Activated CD4-positive, alpha-beta T cell treated with anti-CD3 and anti-CD28 coated beads for 36 hours (primary cell): ENCODE measurements around the gene SIPA1L2. TPM values are rescaled to one million over a fixed set of nuclear protein-coding genes. Genes with fewer than 3 reads are reported as not detected.

ENCODE experiments used
- ATAC-seq: fragments of 200-7000 bp; cut with Tn5 transposase; one replicate; pipeline ENCODE4 v1.10.0; 2021; ENCODE audit warnings: mild to moderate bottlenecking, moderate library complexity
- CTCF ChIA-PET: fragments of 350-600 bp; sonication (Branson Sonifier 250); formaldehyde crosslinking; loops from one replicate; lab custom pipeline; 2021; ENCODE audit warnings: antibody characterized with exemption; lab: Charles Lee
- POLR2A ChIA-PET: fragments of 350-600 bp; sonication (Branson Sonifier 250); formaldehyde crosslinking; loops from one replicate; lab custom pipeline; 2021; ENCODE audit warnings: antibody characterized with exemption, inconsistent platforms; lab: Charles Lee
- DNase-seq: peaks from one replicate; pipeline ENCODE4 v3.0.0-alpha.2; 2020
- H3K27ac Mint-ChIP-seq: one replicate; pipeline ENCODE4 v1.8.0; 2021; ENCODE audit warnings: mixed read lengths
- H3K27me3 Mint-ChIP-seq: one replicate; pipeline ENCODE4 v1.8.0; 2021; ENCODE audit warnings: mixed read lengths
- H3K36me3 Mint-ChIP-seq: one replicate; pipeline ENCODE4 v1.8.0; 2021; ENCODE audit warnings: low read depth, mixed read lengths
- H3K4me1 Mint-ChIP-seq: one replicate; pipeline ENCODE4 v1.8.0; 2021; ENCODE audit warnings: mixed read lengths
- H3K4me3 Mint-ChIP-seq: one replicate; pipeline ENCODE4 v1.8.0; 2021; ENCODE audit warnings: mild to moderate bottlenecking, moderate library complexity, mixed read lengths
- H3K9me3 Mint-ChIP-seq: one replicate; pipeline ENCODE4 v1.8.0; 2021; ENCODE audit warnings: low read depth, mixed read lengths
- intact Hi-C, 2 experiments: fragments of 100-400 bp; cut with DNase I in 1 of 2; cut with micrococcal nuclease in 1 of 2; formaldehyde crosslinking; loops; one replicate each; pipeline versions ENCODE4 v1.14.2 to v1.15.1; 2022 to 2024; cut with DNase I, micrococcal nuclease
- total RNA-seq, 2 experiments: library from RNA; stranded (reverse); gene quantifications; one replicate each; pipeline ENCODE4 v1.2.3, GENCODE V29; 2021

Gene SIPA1L2
- total RNA-seq, 2 experiments from 2014 or later = 3.7 to 4.0 TPM

- intact Hi-C loops = no loop called here
- DNase-seq = no peak
- peaks cover 7% of the 10 kb centered on the region for H3K36me3 Mint-ChIP-seq
Measured at GRCh38 chr1:232585486-232585885, 44.4 kb downstream of the SIPA1L2 start.

GRCh38 chr1:232581932-232582331 is 48.0 kb downstream of the SIPA1L2 start:
- peaks cover 1% of the 10 kb centered on the region for H3K36me3 Mint-ChIP-seq
- ATAC-seq (no peak), DNase-seq (no peak)
- H3K9me3 Mint-ChIP-seq = no peaks in the 10 kb centered on the region
- POLR2A ChIA-PET = no interaction called here
- H3K27me3 Mint-ChIP-seq = no peaks in the 10 kb centered on the region
- no peak overlapping the region for H3K4me3 Mint-ChIP-seq
- intact Hi-C loops = no loop called here
- no peak overlapping the region for H3K27ac Mint-ChIP-seq
- H3K4me1 Mint-ChIP-seq = peaks cover 40% of the 10 kb centered on the region
- CTCF ChIA-PET = no interaction called here

More at GRCh38 chr1:232585486-232585885, 44.4 kb downstream of the SIPA1L2 start:
- Mint-ChIP-seq H3K4me3 (no peak overlapping the region), H3K27ac (no peak overlapping the region), H3K4me1 (peaks cover 37% of the 10 kb centered on the region), H3K27me3 (no peaks in the 10 kb centered on the region), H3K9me3 (peaks cover 10% of the 10 kb centered on the region)
- ChIA-PET CTCF (interaction anchor here (0.9 kb wide), 1 partner anchor 29 kb away, joined by 3 read pairs; no protein-coding TSS in a partner anchor), POLR2A (no interaction called here)
- no peak for ATAC-seq

Other genes with a start within 250 kb of the SIPA1L2 start
- gene MAP10, start 175.3 kb upstream of the SIPA1L2 start, total RNA-seq = 1 to 10 TPM; 1.4 to 1.5 TPM